ENCODE results near the gene GALNT18.
"Not testable (repeated sequence)": the region's sequence is repeated elsewhere in the genome, so short reads cannot be mapped to it uniquely, and the experiment has no call there.

The GALNT18 gene

DNA sequence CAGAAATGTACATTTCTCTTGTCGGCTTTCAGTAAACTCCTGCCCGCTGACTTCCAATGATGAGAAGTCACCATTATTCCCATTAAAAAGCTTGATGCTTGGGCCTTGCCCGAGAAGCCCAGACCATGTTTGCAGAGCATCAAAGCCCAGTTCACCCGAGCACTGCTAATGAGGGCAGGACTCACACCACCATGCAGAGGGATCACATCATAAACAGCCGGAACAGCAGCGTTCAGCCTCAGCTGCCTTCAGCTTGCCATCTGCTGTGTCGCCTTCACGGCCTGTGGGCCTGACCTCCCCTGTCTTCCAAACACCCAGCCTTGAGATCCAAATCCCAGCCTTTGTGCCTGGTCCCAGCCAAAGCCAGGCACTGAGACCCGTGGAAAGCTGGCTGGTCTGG lies 163.3 kb downstream of the GALNT18 start:
- no peak for DNase-seq (ENCODE audit: low spot score)

DNA sequence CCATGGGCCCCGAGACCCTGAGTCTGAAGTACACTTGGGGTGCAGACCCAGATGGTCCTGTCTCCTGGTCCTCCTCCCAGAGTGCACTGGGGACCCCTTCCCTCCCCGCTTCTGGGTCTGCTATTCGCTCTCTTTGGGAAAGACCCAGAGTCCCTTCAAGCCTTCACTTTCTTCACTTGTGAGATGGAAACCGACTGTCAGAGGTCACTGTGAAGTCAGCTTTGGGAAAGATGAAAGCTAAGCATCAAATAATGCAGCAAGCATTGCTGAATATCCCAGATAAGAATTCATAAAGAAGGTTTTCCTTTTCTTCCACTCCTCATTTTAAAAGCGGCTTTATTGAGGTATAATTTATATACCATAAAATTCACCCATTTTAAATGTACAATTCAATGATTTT lies 163.8 kb downstream of the GALNT18 start:
- no peak for DNase-seq (ENCODE audit: low spot score)

DNA sequence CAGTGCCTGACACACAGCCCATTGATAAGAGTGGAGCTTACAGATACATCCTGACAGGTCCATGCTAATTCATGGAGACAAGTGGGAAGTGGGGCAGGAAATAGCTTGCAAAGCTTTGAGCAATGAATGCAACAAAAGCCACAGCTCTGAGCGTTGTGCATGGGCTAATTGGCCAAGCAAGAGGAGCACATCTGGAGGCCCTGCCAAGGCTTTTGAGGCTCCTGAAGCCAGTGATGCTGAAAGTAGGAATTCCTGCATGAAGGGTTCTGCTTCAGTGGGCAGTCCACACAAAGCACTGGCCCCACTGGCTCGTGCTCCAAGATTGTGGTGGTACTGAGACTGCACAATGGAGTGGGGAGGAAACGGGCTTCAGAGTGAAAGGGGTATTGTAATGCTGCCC lies 164.9 kb downstream of the GALNT18 start:
- DNase-seq (ENCODE audit: low spot score): no peak

DNA sequence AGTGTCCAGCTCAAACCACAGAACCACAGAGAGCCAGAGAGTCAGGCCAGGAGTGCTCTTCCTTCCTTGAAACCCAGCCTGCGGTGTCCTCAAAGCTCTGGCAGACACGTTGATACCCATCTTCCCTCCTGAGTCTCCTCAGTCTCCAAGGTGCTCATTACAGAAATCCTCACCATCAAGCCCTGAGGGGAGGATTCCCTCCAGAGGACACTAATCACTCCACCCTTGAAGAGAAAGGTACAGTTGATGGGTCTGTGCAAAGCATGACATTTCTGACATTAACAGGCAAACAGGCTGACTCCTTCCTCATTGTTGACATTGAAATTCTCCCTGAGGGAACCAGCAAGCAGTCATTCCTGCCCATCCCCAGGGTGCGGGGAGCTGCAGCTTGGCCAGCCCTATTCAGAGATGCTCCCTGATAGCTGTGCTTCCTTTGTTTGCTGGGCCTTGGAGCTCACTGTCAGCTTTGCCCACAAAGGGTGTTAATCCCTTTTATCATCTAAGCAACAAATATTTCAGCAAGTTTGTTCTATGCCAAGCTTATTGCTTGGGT lies 167.1 kb downstream of the GALNT18 start:
- DNase-seq (ENCODE audit: low spot score): no peak

DNA sequence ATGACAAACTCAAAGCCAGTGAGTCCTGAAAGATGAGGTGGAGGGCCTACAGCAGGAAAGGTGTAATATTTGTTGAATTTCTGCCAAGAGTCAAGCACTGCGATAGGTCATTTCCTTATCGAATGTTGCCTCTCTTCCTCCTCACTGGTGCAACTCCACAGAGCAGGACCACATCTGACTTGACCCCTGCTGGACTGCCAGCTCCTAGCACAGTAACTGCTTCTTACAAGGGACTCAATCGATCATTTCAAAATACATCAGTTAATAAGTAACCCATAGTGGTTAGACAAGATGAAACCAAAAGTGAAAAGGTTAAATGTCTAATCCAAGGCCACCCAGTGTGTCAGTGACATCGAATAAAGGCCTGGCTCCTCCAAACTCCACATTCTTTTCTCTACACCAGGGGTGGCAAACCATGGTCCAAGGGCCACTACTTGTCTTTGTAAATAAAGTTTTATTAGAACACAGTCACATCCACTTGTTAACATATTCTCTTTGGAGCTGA lies 170.3 kb downstream of the GALNT18 start:
- DNase-seq (ENCODE audit: low spot score): no peak

DNA sequence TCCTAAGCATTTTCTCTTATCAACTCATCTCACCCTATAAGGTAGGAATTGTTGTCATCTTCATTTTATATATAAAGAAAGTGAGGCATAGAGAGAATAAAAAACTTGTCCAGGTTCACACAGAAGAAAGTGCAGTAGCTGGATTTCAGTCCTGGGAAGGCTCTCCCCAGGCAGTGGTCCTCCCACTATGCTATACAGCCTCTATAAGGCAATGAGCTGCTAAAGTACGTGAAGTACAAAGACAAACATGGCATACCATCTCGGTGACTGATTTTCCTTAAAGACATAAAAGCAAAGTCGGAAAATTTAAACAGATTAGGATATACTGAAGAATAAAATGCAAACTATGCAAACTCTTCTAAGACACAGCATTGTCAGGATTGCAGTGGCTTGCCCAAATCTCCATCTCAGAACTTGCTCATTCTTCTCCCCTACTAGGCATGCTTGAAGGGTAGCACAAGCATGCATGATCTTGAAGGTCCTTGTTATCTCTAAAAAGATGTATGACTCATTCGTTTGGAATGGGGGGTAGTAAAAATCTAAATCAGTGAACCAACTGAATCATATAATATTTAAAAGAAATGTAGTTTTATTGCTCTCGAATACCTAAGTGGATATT lies 171.0 kb downstream of the GALNT18 start:
- no peak for DNase-seq (ENCODE audit: low spot score)

DNA sequence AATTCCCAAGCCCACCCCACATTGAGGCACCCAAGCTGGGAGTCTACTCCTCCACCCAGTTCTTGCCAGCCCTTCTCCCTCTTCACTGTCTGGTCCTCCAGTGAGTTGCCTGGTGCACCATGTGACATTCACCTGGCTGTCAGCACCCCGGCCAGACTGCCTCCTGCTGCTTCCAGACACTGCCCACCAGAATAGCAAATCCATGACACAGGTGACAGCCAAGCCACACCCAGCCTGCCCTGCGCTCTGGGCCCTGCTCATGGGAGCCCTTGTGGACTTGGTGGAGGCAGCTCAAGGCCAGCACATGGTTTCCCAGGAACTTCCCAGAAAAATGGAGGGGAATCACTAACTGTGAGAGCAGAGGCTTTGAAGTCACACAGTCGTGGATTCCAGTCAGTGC lies 172.5 kb downstream of the GALNT18 start:
- no peak for DNase-seq (ENCODE audit: low spot score)

DNA sequence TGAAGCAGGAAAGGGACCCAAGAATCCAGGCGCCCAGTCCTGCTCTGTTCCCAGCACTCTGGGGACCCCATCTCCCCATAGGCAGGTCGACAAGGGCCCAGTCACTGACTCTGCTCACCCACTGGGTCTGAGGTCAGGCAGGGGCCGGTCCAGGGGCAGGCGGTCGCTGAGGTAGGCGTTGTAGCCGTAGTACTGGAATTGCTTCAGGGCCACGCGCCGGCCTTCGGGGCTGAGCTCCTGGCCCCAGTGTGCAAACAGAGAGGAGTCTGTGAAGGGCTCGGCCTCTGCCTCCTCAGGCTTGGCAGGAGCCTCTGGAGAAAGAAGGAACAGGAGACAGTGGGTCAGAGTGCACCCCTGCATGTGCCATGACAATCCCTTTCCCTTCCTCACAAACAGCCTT lies 173.2 kb downstream of the GALNT18 start:
- DNase-seq (ENCODE audit: low spot score): no peak

DNA sequence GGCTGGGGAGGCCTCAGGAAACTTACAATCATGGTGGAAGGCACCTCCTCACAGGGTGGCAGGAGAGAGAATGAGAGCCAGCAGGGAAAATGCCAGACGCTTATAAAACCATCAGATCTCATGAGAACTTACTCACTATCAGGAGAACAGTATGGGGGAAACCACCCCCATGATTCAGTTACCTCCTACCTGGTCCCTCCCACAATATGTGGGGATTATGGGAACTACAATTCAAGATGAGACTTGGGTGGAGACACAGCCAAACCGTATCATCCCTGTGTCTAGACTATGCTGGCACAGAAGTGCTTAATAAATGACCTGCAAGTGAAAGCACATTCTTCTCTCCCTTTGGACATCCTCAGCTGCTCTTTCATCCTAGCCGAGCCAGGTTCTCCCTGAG lies 174.2 kb downstream of the GALNT18 start:
- DNase-seq (ENCODE audit: low spot score): not testable (repeated sequence)

DNA sequence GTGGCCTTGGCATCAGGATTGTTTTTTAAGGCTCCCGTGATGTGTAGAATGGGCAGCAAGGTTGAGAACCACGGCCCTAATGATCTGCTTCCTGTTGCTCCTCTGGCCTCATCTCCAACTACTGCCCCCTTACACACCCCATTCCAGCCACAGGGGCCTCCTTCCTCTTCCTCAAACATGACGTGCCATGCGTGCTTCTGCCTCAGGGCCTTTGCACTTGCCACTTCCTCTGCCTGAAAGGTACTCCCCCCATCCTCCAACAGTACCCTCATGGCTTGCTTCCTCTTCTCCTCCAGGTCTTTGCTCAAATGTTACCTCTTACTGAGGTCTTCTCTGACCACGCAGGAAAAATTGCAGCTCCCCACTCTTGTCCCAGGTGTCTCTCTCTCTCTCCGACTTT lies 174.8 kb downstream of the GALNT18 start:
- no peak for DNase-seq (ENCODE audit: low spot score)

DNA sequence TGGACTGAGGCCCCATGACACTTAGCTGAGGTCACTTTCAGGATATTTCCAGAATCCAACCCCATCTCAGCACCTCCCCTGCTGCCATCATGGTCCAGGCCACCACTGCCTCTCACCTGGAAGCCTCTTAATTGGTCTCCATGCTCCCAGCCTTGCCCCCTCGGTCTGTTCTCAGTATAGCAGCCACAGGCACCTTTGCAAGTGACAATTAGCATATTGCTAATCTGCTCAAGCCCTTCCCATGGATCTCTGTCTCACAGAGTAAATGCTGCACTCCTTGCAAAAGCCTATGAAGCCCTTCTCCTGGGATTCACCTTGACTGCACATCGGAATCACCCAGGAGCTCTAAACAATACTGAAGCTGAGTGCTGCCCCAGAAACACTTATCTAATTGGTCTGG lies 175.2 kb downstream of the GALNT18 start:
- DNase-seq (ENCODE audit: low spot score): no peak

DNA sequence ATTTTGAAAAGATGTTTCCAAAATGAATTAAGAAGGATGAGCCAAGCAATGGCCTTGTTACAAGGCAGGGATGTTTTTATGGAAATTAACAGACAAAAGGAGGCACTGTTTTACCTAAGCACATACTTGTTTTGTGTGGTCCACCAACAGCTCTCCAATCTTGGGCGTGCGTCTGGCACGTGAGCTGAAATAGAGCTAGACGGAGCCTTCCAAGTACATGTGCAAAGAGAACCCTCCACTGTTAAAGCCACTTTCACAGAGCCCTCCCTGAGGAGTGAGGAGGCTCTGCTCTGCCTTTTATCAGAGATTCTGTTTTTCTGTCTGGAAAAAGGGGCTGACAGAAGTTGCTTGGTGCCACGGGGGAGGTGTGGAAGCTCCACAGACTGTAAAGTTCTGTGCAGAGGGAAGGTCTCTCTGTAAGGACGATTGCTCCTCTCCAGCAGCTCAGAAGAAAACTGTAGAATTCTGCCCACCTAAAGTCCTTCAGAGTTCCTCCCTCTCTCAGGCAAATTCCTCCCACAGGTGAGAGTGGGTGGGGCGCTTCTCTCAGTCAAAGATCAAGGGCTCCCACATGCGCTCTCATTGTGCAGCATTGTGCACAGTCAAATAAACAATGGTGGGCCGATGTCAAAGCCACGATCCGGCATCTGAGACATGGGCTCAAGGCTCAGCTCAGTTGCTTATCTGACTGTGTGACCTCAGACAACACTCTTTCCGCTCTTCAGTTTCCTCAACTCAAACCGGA lies 176.2 kb downstream of the GALNT18 start:
- DNase-seq (ENCODE audit: low spot score): no peak

DNA sequence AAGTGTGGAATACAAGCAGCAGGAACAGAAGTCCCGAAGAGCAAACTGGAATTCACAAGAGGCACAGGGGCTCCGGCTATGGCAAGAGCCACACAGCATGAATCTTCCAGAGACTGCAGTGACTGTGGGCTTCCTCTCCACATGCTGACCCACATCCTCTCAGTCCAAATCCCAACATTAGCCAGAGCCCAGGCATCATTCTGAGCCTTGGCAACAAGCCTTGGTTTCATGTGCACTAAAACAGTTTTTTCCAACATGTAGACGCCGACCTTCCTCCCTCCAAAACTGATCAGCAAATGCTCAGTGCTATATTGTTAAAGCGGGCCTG lies 177.0 kb downstream of the GALNT18 start:
- DNase-seq (ENCODE audit: low spot score): no peak

DNA sequence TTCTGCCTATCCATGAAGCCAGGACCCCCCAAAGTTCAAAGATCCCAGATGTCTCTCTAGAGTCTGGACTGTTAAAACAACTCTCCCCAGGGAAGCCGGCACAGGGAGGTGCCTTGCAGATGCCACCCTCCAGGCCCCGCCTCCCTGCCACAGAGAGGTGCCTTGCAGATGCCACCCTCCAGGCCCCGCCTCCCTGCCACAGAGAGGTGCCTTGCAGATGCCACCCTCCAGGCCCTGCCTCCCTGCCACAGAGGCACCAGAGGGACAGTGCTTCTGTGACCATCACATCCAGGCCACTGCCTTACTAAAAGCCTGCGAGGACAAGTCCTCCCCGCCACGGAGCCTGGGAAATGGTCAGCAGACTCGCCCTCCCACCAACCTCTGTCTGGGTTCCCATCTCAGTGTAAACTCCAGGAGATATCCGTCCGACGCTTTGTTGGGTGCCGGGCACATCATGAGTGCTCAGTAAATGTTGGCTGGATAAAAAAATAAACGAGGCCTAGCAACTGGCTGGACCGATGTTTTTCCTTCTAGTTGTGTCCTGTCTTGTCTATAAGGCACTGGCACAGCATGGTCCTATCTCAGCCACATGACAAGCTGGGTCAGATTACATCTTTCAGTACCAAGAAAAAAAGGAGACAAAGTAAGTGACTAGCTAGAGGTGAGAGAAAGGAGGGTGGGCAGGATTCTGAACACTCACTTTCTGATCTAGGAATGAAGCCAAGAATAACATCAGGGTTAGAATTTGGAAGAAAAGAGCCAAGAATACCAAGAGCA lies 177.6 kb downstream of the GALNT18 start:
- no peak for DNase-seq (ENCODE audit: low spot score)

DNA sequence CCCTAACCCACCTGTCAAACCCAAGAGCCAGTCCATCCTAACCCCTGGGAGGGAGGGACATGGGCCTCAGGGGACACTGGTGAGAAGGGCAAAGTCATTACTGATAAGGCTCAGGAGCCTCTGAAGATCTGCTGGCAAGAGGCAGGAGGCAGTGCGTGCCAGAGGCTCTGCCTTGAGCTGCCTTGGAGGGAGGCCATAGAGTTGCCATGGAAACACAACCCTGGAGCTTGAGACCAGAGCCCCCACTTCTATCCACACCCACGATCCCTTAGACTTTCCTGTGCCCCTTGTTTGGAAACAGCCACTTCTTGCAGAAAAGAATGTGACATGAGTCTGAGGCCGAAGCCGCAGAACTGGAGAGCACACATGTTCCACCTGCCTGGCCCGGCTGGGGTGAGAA lies 179.0 kb downstream of the GALNT18 start:
- no peak for DNase-seq (ENCODE audit: low spot score)

DNA sequence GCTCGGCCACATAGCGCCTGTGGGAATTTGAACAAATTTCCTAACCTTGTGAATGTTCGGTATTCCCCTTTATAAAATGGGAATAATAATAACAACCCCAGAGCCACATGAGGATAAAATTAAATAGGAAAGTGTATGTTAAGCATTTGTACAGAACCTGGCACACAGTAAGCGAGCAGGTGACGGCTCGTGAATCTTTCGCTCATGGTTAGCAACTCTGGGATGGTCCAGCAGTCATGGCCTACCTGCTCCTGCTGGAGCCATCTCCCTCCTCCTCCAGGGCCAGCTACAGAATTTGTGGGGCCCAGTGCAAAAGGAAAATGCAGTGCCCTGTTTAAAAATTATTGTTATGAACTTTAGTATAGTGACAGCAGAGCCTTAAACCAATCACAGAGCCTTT lies 180.3 kb downstream of the GALNT18 start:
- DNase-seq (ENCODE audit: low spot score): no peak

DNA sequence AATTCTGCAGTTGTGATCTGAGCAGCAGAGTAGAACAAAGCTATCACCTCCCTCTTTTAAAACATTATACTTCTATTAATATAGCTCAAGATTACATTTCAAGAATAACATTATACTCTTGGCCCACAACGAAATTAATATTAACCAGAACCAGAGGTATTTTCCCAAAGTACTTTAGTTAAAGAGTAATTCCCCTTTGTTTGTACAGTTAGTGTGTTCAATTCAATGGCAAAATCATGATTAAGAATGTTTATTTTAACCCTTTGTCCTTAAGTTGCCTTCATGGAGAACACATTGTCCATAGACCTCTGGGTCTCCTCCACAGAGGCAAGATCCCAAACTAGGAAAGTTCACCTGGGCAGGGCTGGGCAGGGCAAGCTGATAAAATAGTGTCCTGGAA lies 180.7 kb downstream of the GALNT18 start:
- DNase-seq (ENCODE audit: low spot score): no peak

DNA sequence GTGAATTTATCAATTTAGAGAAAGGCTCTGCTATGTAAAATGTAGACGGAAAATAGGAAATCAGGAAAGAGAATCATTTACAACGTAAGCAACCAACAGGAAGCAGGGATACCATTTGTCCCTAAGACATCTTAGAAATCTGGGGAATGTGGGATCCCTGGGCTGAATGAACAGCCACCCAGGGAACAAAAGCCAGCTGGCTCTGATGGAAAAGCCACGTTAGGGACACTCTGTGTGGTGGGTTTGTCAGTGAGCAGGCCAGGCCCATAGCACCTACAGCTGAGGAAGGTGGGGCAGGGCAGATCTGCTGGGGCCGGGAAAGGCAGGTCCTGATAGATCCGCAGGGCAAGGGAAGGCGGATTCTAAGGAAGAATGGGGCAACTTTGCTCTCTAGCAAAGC lies 181.7 kb downstream of the GALNT18 start:
- no peak for DNase-seq (ENCODE audit: low spot score)

DNA sequence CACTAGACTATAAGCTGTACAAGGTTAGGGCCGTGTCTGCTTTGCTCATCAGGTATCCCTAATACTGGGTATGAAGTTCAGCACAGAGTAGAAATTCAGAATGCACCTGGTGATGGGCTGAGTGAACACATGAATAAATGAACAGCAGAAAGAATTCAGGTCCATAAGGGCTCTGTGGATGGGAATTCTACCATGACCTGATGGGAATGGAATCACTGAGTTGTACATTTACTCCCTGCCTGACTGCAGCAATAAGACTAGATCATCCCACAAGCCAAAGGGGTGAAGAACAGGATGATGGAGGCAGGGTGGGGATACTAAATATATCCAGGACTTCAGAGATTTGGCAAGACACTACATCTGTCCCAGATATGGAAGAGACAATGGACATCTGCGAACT lies 182.2 kb downstream of the GALNT18 start:
- DNase-seq (ENCODE audit: low spot score): no peak

DNA sequence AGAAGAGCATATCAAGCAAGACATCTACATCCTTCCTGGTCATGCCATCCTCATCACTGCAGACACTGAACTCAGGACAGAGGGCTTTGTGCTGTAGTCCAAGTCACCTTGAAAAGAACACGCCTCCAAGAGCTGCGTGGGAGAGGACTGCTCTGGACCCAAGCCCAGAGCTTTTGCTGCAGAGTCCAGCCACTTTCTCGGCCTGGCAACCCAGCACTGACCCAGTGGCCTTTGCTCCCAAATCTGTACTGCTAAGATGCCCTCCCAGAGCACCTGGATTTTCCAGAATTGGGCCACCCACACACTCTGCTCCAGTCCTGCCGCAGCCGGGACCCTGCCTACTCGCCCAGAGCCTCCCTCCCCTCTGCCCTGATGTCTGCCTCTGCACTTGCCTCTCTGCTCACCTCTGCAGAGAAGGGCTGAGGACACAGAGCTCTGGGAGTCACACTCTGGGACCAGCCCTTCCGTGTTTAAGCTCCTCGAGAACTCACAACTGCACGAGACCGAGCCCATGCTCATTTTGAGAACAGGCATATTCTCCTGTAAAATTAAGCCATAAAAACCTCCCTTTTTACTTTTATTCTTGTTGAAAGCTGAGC lies 185.0 kb downstream of the GALNT18 start:
- no peak for DNase-seq (ENCODE audit: low spot score)

DNA sequence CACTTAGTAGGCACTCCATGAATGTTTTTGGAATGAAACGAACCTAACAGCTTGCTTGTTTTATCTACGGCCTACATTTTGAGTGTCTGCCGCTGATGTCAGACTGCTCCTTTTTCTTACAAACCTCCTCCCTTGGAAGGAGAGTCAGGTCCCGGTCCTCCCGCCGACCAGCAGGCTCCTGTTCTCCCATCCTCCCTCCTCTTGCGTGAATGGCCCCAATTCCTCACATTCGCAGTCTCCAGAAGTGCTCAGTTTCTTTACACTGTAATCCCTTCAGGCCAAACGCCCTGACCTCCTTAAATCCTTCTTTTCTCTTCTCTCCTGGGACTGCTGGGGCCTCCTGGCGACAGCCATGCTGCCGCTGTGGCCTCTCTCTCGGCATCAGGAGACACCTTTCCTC lies 186.2 kb downstream of the GALNT18 start:
- DNase-seq (ENCODE audit: low spot score): no peak

DNA sequence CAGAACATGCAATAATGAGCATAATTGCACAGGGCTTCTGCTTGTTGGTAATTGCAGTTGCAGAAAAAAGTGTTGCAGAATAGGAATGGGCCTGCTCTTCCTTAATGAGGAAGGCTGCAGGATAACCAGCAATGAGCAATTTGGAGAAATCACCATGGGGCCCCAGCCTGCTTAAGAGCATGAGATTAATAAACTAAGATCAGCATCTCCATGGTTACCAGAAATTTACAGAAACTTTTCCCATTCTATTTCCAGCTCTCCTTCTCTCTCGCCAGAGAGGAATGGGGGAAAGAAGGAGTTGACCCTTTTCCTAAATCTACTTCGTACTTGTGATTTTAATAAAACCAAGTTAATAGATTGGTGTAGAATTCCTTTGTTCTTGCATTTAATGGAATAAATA lies 187.8 kb downstream of the GALNT18 start:
- DNase-seq (ENCODE audit: low spot score): no peak
